Ovary (tissue), 9 donors: ENCODE results near the gene MYO15B. TPM values are rescaled to one million over a fixed set of nuclear protein-coding genes. Genes with fewer than 3 reads are reported as not detected.

Experiments
- DNase-seq, 5 donors: peaks; one replicate each; pipeline ENCODE4 v3.0.0-alpha.2; 2019 to 2020
- H3K27ac ChIP-seq, 2 donors: fragments of 200-600 bp; one replicate each; pipeline versions ENCODE4 v1.5.1 to v1.8.0; 2019 to 2022
- H3K27me3 ChIP-seq: fragments of 200-600 bp; one replicate; pipeline ENCODE4 v1.8.0; 2022
- H3K36me3 ChIP-seq: fragments of 200-600 bp; sonication (generic); one replicate; pipeline ENCODE4 v1.5.1; 2019
- H3K4me1 ChIP-seq: one replicate; pipeline ENCODE4 v1.8.1; 2013; ENCODE audit warnings: mild to moderate bottlenecking, moderate library complexity; ENCODE audit not compliant: insufficient read depth
- H3K4me3 ChIP-seq: fragments of 200-600 bp; sonication (generic); one replicate; pipeline ENCODE4 v1.5.1; 2017
- H3K9me3 ChIP-seq, 2 donors: fragments of 200-600 bp in 1 of 2; sonication (generic) in 1 of 2; one replicate each; pipeline versions ENCODE4 v1.5.1 to v1.8.1; 2013 to 2019; ENCODE audit warnings: mild to moderate bottlenecking in 1 of 2, moderate library complexity in 1 of 2
- EP300 ChIP-seq: sonication (generic); formaldehyde crosslinking; IDR thresholded peaks from one replicate; pipeline ENCODE4 v1.6.1; 2017; ENCODE audit warnings: antibody characterized with exemption
- POLR2A ChIP-seq: fragments of 450-650 bp; IDR thresholded peaks from one replicate; pipeline ENCODE4 v1.6.1; 2017; ENCODE audit warnings: antibody characterized with exemption, mild to moderate bottlenecking, moderate library complexity
- WGBS, 3 donors: extraction: QIAGEN DNeasy Blood & Tissue Kit in 1 of 3; methylation state at CpG; one replicate each; pipeline versions ENCODE4 v1.1.5 to v1.1.7; 2013 to 2017; 5-methylcytosine and 5-hydroxymethylcytosine counted together
- intact Hi-C, 4 donors: fragments of 100-400 bp; cut with DNase I; formaldehyde crosslinking; loops; one replicate each; pipeline versions ENCODE4 v1.11.0 to v1.15.1; 2022 to 2023
- polyA plus RNA-seq, 2 donors: library from polyadenylated mRNA; stranded (reverse); fragments of 200-250 nt in 1 of 2; fragments of 350-450 nt in 1 of 2; fragmentation: Illumina TruSeq in 1 of 2; extraction: RNeasy Lipid Tissue Mini Kit (QIAGEN cat#74804) in 1 of 2; gene quantifications; one replicate each; pipeline ENCODE4 v1.2.3, GENCODE V29; 2013 to 2014
- total RNA-seq, 7 donors: library from RNA; depleted of rRNA in 2 of 7; stranded (reverse); fragments of >200 nt in 2 of 7; fragmentation: NEBNext Ultra II Directional in 3 of 7; extraction: Animal tissue kit (Norgen Biotek cat#: 25700) in 3 of 7; gene quantifications; one replicate each; pipeline versions ENCODE4 v1.1.0 to v1.2.4, GENCODE V29; 2016 to 2023
- TF ChIP-seq, protein P1 (sequence below), 3 donors: fragments of 450-650 bp in 2 of 3; fragments of 200-600 bp in 1 of 3; IDR thresholded peaks; one replicate each; pipeline versions ENCODE4 v1.5.1 to v1.8.0; 2016 to 2022; ENCODE audit warnings: antibody characterized with exemption in 3 of 3, mild to moderate bottlenecking in 1 of 3
- donor health status: DM: no; HTN: no; CAD: no; lungs with moderate emphysema.
- donor health status: DM: no; HTN: no; CAD: no.
- donor health status: Bipolar disorder and iron deficiency.
- donor health status: DM: yes; HTN: yes; CAD: no.
- donor health status: DM: no; HTN: no; CAD: no.
- donor health status: DM: yes; HTN: yes; CAD: no.

Gene MYO15B
- total and polyA plus RNA-seq, 9 donors, result 31.0 to 383 (median 238) TPM

- intact Hi-C loops, result no loop called here
- no peak overlapping the region for H3K4me3 ChIP-seq
- no peaks in the 10 kb centered on the region for H3K27me3 ChIP-seq
- no peak overlapping the region for H3K27ac ChIP-seq
- H3K4me1 ChIP-seq, result no peaks in the 10 kb centered on the region
- no peaks in the 10 kb centered on the region for H3K9me3 ChIP-seq
- 29 to 32% (median 29%) methylated on average over 2 of the region's 2 CpGs for WGBS, 3 donors
- no peaks in the 10 kb centered on the region for H3K36me3 ChIP-seq
- no peak for TF ChIP-seq POLR2A
- no peak for TF ChIP-seq EP300
- TF ChIP-seq, protein P1, sequence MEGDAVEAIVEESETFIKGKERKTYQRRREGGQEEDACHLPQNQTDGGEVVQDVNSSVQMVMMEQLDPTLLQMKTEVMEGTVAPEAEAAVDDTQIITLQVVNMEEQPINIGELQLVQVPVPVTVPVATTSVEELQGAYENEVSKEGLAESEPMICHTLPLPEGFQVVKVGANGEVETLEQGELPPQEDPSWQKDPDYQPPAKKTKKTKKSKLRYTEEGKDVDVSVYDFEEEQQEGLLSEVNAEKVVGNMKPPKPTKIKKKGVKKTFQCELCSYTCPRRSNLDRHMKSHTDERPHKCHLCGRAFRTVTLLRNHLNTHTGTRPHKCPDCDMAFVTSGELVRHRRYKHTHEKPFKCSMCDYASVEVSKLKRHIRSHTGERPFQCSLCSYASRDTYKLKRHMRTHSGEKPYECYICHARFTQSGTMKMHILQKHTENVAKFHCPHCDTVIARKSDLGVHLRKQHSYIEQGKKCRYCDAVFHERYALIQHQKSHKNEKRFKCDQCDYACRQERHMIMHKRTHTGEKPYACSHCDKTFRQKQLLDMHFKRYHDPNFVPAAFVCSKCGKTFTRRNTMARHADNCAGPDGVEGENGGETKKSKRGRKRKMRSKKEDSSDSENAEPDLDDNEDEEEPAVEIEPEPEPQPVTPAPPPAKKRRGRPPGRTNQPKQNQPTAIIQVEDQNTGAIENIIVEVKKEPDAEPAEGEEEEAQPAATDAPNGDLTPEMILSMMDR (IDR thresholded peaks at IDR 0.05), result no peak
- DNase-seq, result peak in 1 of 5 donors; percentile 3
Measured at GRCh38 chr17:75654176-75654575, 66.6 kb downstream of the MYO15B start.

DNA sequence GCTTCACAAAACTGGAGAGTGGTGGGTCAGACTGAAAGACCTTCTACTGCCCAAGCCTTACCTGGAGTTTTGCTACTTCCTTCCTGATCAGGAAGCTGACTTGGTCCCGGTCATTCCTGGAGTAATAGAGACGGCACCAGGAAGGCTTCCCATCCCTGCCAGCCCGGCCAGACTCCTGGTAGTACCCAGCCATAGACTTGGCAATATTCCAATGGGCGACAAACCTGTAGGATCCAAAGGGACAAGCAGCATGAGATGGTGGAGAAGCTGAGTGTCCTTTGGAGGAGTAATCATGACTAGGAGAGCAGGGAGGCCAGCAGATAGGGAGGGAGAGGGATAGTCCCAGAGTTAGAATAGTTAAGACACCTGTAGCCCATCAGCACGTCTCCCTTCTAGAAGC lies 70.6 kb downstream of the MYO15B start:
- TF ChIP-seq POLR2A (no peak), EP300 (no peak)
- TF ChIP-seq, protein P1 (IDR thresholded peaks at IDR 0.05), result no peak
- Histone ChIP-seq H3K27ac (no peak overlapping the region), H3K36me3 (no peaks in the 10 kb centered on the region), H3K4me1 (no peaks in the 10 kb centered on the region), H3K4me3 (no peak overlapping the region), H3K9me3 (no peaks in the 10 kb centered on the region), H3K27me3 (no peaks in the 10 kb centered on the region)
- intact Hi-C loops, result no loop called here
- peak in 1 of 5 donors; percentile 8 for DNase-seq
- WGBS, 3 donors, result 73 to 82% (median 76%) methylated on average over 5 of the region's 5 CpGs

GRCh38 chr17:75661531-75661930 lies 73.9 kb downstream of the MYO15B start:
- peak in 1 of 5 donors; percentile 3 for DNase-seq
- 85 to 94% (median 93%) methylated on average over 4 of the region's 4 CpGs for WGBS, 3 donors
- Histone ChIP-seq H3K27ac (no peak overlapping the region), H3K9me3 (no peaks in the 10 kb centered on the region), H3K4me1 (peaks cover 5% of the 10 kb centered on the region), H3K4me3 (no peak overlapping the region), H3K27me3 (no peaks in the 10 kb centered on the region), H3K36me3 (no peaks in the 10 kb centered on the region)
- TF ChIP-seq EP300 (no peak), POLR2A (no peak)
- TF ChIP-seq, protein P1 (IDR thresholded peaks at IDR 0.05), result no peak
- intact Hi-C loops, result no loop called here

- Histone ChIP-seq H3K4me3 (no peak overlapping the region), H3K36me3 (no peaks in the 10 kb centered on the region), H3K4me1 (peaks cover 5% of the 10 kb centered on the region), H3K27ac (no peak overlapping the region), H3K27me3 (no peaks in the 10 kb centered on the region), H3K9me3 (no peaks in the 10 kb centered on the region)
- WGBS, 3 donors, result 93 to 96% (median 93%) methylated on average over 9 of the region's 9 CpGs
- intact Hi-C loops, result no loop called here
- DNase-seq, result peak in 1 of 5 donors; percentile 13
- TF ChIP-seq POLR2A (no peak), EP300 (no peak)
- TF ChIP-seq, protein P1 (IDR thresholded peaks at IDR 0.05), result no peak
Measured at GRCh38 chr17:75662511-75662910, 74.9 kb downstream of the MYO15B start.
